Ureter (tissue), 1 donor: Measurements from ENCODE around the gene RIN3. TPM values are rescaled to one million over a fixed set of nuclear protein-coding genes. Genes with fewer than 3 reads are reported as not detected.
A peak's percentile ranks its signal among the peaks of the same experiment; 100 is the strongest.

Experiments used
- DNase-seq: peaks from one replicate; pipeline ENCODE4 v3.0.0-alpha.2; 2020; ENCODE audit warnings: low spot score
- total RNA-seq: library from RNA; stranded (reverse); gene quantifications from one replicate; pipeline ENCODE4 v1.2.4, GENCODE V29; 2023
- donor health status: DM: yes; HTN: yes; CAD: no.

The RIN3 gene
- total RNA-seq, 1 donor from 2014 or later: 27.3 TPM

- DNase-seq: no peak
Measured at GRCh38 chr14:92487513-92488133, 26.0 kb upstream of the RIN3 start.

- no peak for DNase-seq
Measured at GRCh38 chr14:92489394-92490238, 24.0 kb upstream of the RIN3 start.

- DNase-seq: no peak
Measured at GRCh38 chr14:92490239-92490959, 23.2 kb upstream of the RIN3 start.

GRCh38 chr14:92491782-92492181 is 21.8 kb upstream of the RIN3 start:
- DNase-seq: no peak

GRCh38 chr14:92492258-92492657 is 21.3 kb upstream of the RIN3 start:
- DNase-seq: peak; percentile 37

GRCh38 chr14:92493024-92493423 is 20.6 kb upstream of the RIN3 start:
- DNase-seq: peak; percentile 26

GRCh38 chr14:92493492-92493891 is 20.1 kb upstream of the RIN3 start:
- peak; percentile 32 for DNase-seq

- no peak for DNase-seq
Measured at GRCh38 chr14:92494512-92494911, 19.1 kb upstream of the RIN3 start.

GRCh38 chr14:92495027-92495426 is 18.6 kb upstream of the RIN3 start:
- peak; percentile 33 for DNase-seq

- DNase-seq: peak; percentile 12
Measured at GRCh38 chr14:92496191-92496857, 17.3 kb upstream of the RIN3 start.

- DNase-seq: peak; percentile 34
Measured at GRCh38 chr14:92497391-92497790, 16.2 kb upstream of the RIN3 start.

- no peak for DNase-seq
Measured at GRCh38 chr14:92499234-92499633, 14.3 kb upstream of the RIN3 start.

GRCh38 chr14:92500491-92500941 is 13.1 kb upstream of the RIN3 start:
- DNase-seq: no peak

GRCh38 chr14:92501891-92502351 is 11.7 kb upstream of the RIN3 start:
- no peak for DNase-seq

- DNase-seq: no peak
Measured at GRCh38 chr14:92502541-92503286, 10.9 kb upstream of the RIN3 start.

GRCh38 chr14:92503756-92504491 is 9.7 kb upstream of the RIN3 start:
- DNase-seq: no peak

GRCh38 chr14:92505826-92506225 is 7.8 kb upstream of the RIN3 start:
- DNase-seq: no peak

GRCh38 chr14:92506231-92506630 is 7.3 kb upstream of the RIN3 start:
- DNase-seq: no peak

- peak; percentile 64 for DNase-seq
Measured at GRCh38 chr14:92507174-92507768, 6.3 kb upstream of the RIN3 start.

- DNase-seq: no peak
Measured at GRCh38 chr14:92510972-92511371, 2.6 kb upstream of the RIN3 start.
